ENCODE data around the gene APP.

Gene APP

GRCh38 chr21:26154753-26155152 is 15.8 kb downstream of the APP start:
- DNase-seq (ENCODE audit: low read depth, low spot score), result no peak
- H3K4me3 ChIP-seq (ENCODE audit: low read depth, low read length), result no peak overlapping the region
- in situ Hi-C loops (cut with HindIII; ENCODE audit: low sequenced_read_pairs), result loop anchor here (25.0 kb wide), 1 partner anchor 267 kb away; no protein-coding TSS in a partner anchor
- no peak for TF ChIP-seq CTCF (IDR thresholded peaks at IDR 0.05; ENCODE audit: low read depth, low read length)

GRCh38 chr21:26153758-26154157 is 16.8 kb downstream of the APP start:
- no peak for DNase-seq (ENCODE audit: low read depth, low spot score)
- TF ChIP-seq CTCF (IDR thresholded peaks at IDR 0.05; ENCODE audit: low read depth, low read length), result no peak
- in situ Hi-C loops (cut with HindIII; ENCODE audit: low sequenced_read_pairs), result loop anchor here (25.0 kb wide), 1 partner anchor 266 kb away; no protein-coding TSS in a partner anchor
- H3K4me3 ChIP-seq (ENCODE audit: low read depth, low read length), result no peak overlapping the region

- no peak for TF ChIP-seq CTCF (IDR thresholded peaks at IDR 0.05; ENCODE audit: low read depth, low read length)
- in situ Hi-C loops (cut with HindIII; ENCODE audit: low sequenced_read_pairs), result no loop called here
- peak; percentile 51 for DNase-seq (ENCODE audit: low read depth, low spot score)
- no peak overlapping the region for H3K4me3 ChIP-seq (ENCODE audit: low read depth, low read length)
Observed at GRCh38 chr21:26148840-26149354, 21.7 kb downstream of the APP start.

- DNase-seq (ENCODE audit: low read depth, low spot score), result no peak
- TF ChIP-seq CTCF (IDR thresholded peaks at IDR 0.05; ENCODE audit: low read depth, low read length), result no peak
- H3K4me3 ChIP-seq (ENCODE audit: low read depth, low read length), result no peak overlapping the region
- in situ Hi-C loops (cut with HindIII; ENCODE audit: low sequenced_read_pairs), result no loop called here
Observed at GRCh38 chr21:26148071-26148839, 22.3 kb downstream of the APP start.

GRCh38 chr21:26147535-26147934 is 23.0 kb downstream of the APP start:
- DNase-seq (ENCODE audit: low read depth, low spot score), result no peak
- in situ Hi-C loops (cut with HindIII; ENCODE audit: low sequenced_read_pairs), result no loop called here
- H3K4me3 ChIP-seq (ENCODE audit: low read depth, low read length), result no peak overlapping the region
- no peak for TF ChIP-seq CTCF (IDR thresholded peaks at IDR 0.05; ENCODE audit: low read depth, low read length)

- in situ Hi-C loops (cut with HindIII; ENCODE audit: low sequenced_read_pairs), result no loop called here
- no peak overlapping the region for H3K4me3 ChIP-seq (ENCODE audit: low read depth, low read length)
- DNase-seq (ENCODE audit: low read depth, low spot score), result no peak
- no peak for TF ChIP-seq CTCF (IDR thresholded peaks at IDR 0.05; ENCODE audit: low read depth, low read length)
Observed at GRCh38 chr21:26146681-26147080, 23.9 kb downstream of the APP start.

Measured in astrocyte of the spinal cord (primary cell).